ENCODE measurements around the gene SCGB3A2.

The SCGB3A2 gene, protein sequence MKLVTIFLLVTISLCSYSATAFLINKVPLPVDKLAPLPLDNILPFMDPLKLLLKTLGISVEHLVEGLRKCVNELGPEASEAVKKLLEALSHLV

GRCh38 chr5:147878066-147878759 is at the start of gene SCGB3A2:
SCGB3A2 (plus strand) TSS chr5:147878711; CDS start chr5:147878804, 93 bp downstream.
- Histone ChIP-seq H3K9me3 (ENCODE audit: insufficient read depth, low read length) (peaks cover 33% of the 10 kb centered on the region), H3K4me1 (ENCODE audit: insufficient read depth, insufficient read length) (no peaks in the 10 kb centered on the region), H3K27me3 (ENCODE audit: insufficient read depth, insufficient read length) (no peaks in the 10 kb centered on the region), H3K36me3 (ENCODE audit: insufficient read depth, insufficient read length, low read length) (no peaks in the 10 kb centered on the region), H3K4me3 (ENCODE audit: insufficient read length, low read depth) (no peak within 1 kb of the TSS), H3K9ac (ENCODE audit: insufficient read length, low read depth) (no peak within 1 kb of the TSS)
- DNase-seq (ENCODE audit: low read depth, low spot score): no peak
- TF ChIP-seq YY1 (IDR thresholded peaks at IDR 0.05; ENCODE audit: insufficient read depth, insufficient read length) (no peak), SUZ12 (IDR thresholded peaks at IDR 0.05; ENCODE audit: extremely low read depth, insufficient read depth, insufficient read length) (no peak), ZNF274 (IDR thresholded peaks at IDR 0.05; ENCODE audit: low read depth, low read length) (no peak)

- Histone ChIP-seq H3K9me3 (ENCODE audit: insufficient read depth, low read length) (no peaks in the 10 kb centered on the region), H3K9ac (ENCODE audit: insufficient read length, low read depth) (no peak overlapping the region), H3K27me3 (ENCODE audit: insufficient read depth, insufficient read length) (no peaks in the 10 kb centered on the region), H3K36me3 (ENCODE audit: insufficient read depth, insufficient read length, low read length) (no peaks in the 10 kb centered on the region), H3K4me3 (ENCODE audit: insufficient read length, low read depth) (no peak overlapping the region), H3K4me1 (ENCODE audit: insufficient read depth, insufficient read length) (no peaks in the 10 kb centered on the region)
- no peak for DNase-seq (ENCODE audit: low read depth, low spot score)
- TF ChIP-seq ZNF274 (IDR thresholded peaks at IDR 0.05; ENCODE audit: low read depth, low read length) (no peak), SUZ12 (IDR thresholded peaks at IDR 0.05; ENCODE audit: extremely low read depth, insufficient read depth, insufficient read length) (no peak), YY1 (IDR thresholded peaks at IDR 0.05; ENCODE audit: insufficient read depth, insufficient read length) (no peak)
These were observed 48.5 kb upstream of the SCGB3A2 start for GRCh38 chr5:147830035-147830434.

- Histone ChIP-seq H3K9me3 (ENCODE audit: insufficient read depth, low read length) (no peaks in the 10 kb centered on the region), H3K4me3 (ENCODE audit: insufficient read length, low read depth) (no peak within 1 kb of the TSS), H3K27me3 (ENCODE audit: insufficient read depth, insufficient read length) (no peaks in the 10 kb centered on the region), H3K4me1 (ENCODE audit: insufficient read depth, insufficient read length) (no peaks in the 10 kb centered on the region), H3K36me3 (ENCODE audit: insufficient read depth, insufficient read length, low read length) (no peaks in the 10 kb centered on the region), H3K9ac (ENCODE audit: insufficient read length, low read depth) (no peak within 1 kb of the TSS)
- TF ChIP-seq SUZ12 (IDR thresholded peaks at IDR 0.05; ENCODE audit: extremely low read depth, insufficient read depth, insufficient read length) (no peak), YY1 (IDR thresholded peaks at IDR 0.05; ENCODE audit: insufficient read depth, insufficient read length) (no peak), ZNF274 (IDR thresholded peaks at IDR 0.05; ENCODE audit: low read depth, low read length) (no peak)
- DNase-seq (ENCODE audit: low read depth, low spot score): no peak
These were observed 47.0 kb upstream of the SCGB3A2 start, which contains the start of gene SPINK1 for GRCh38 chr5:147831465-147831864. SPINK1 (minus strand) TSS chr5:147831671; CDS start chr5:147831577, 94 bp downstream.

DNA sequence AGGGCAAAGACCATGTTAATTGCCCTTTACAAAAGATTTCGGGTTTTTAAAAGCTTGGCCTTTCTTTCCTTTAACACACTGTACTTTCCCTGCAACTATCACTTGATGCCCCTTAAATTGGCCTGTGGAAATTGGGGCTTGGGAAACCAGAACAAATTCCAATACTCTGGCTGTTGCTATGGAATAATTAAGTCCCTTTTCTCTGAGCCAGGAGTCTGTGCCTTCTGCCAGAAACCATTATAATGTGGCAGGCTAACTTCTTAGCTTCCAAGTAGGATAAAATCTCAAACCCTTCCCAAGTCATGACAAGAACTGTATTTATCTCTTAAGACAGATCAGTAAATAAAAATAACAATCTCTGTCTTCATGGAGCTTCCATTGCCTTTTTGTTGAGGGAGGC is 46.0 kb upstream of the SCGB3A2 start:
- no peaks in the 10 kb centered on the region for H3K4me1 ChIP-seq (ENCODE audit: insufficient read depth, insufficient read length)
- DNase-seq (ENCODE audit: low read depth, low spot score): no peak

GRCh38 chr5:147835386-147835798 is 43.1 kb upstream of the SCGB3A2 start:
- no peak for TF ChIP-seq ZNF274 (IDR thresholded peaks at IDR 0.05; ENCODE audit: low read depth, low read length)
- TF ChIP-seq SUZ12 (IDR thresholded peaks at IDR 0.05; ENCODE audit: extremely low read depth, insufficient read depth, insufficient read length): no peak
- no peak for TF ChIP-seq YY1 (IDR thresholded peaks at IDR 0.05; ENCODE audit: insufficient read depth, insufficient read length)
- Histone ChIP-seq H3K4me3 (ENCODE audit: insufficient read length, low read depth) (no peak overlapping the region), H3K4me1 (ENCODE audit: insufficient read depth, insufficient read length) (no peaks in the 10 kb centered on the region), H3K9ac (ENCODE audit: insufficient read length, low read depth) (no peak overlapping the region), H3K9me3 (ENCODE audit: insufficient read depth, low read length) (no peaks in the 10 kb centered on the region), H3K27me3 (ENCODE audit: insufficient read depth, insufficient read length) (no peaks in the 10 kb centered on the region), H3K36me3 (ENCODE audit: insufficient read depth, insufficient read length, low read length) (no peaks in the 10 kb centered on the region)
- no peak for DNase-seq (ENCODE audit: low read depth, low spot score)

More for the DNA sequence above, 46.0 kb upstream of the SCGB3A2 start:
- Histone ChIP-seq H3K4me3 (ENCODE audit: insufficient read length, low read depth) (no peak overlapping the region), H3K9ac (ENCODE audit: insufficient read length, low read depth) (no peak overlapping the region), H3K27me3 (ENCODE audit: insufficient read depth, insufficient read length) (no peaks in the 10 kb centered on the region), H3K9me3 (ENCODE audit: insufficient read depth, low read length) (no peaks in the 10 kb centered on the region), H3K36me3 (ENCODE audit: insufficient read depth, insufficient read length, low read length) (no peaks in the 10 kb centered on the region)
- TF ChIP-seq ZNF274 (IDR thresholded peaks at IDR 0.05; ENCODE audit: low read depth, low read length): no peak
- no peak for TF ChIP-seq YY1 (IDR thresholded peaks at IDR 0.05; ENCODE audit: insufficient read depth, insufficient read length)
- no peak for TF ChIP-seq SUZ12 (IDR thresholded peaks at IDR 0.05; ENCODE audit: extremely low read depth, insufficient read depth, insufficient read length)

DNA sequence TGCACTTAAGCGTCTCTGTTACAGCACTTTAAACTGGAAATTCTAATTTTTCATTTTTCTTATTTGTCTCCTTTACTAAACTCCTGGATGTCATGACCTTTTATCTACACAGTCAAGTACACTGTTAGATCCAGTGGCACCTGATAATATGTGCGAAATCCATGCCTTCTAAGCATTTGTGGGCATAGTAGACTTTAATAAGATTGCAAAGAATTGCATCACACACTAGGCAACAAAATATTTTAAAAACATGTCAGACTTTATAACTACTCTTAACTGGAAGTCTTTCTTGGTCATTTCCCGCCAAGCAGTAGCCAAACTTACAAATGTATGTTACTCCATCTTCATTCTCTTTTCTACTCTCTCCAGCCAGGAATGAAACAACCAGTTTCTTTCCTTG is 42.1 kb upstream of the SCGB3A2 start:
- Histone ChIP-seq H3K9ac (ENCODE audit: insufficient read length, low read depth) (no peak overlapping the region), H3K4me1 (ENCODE audit: insufficient read depth, insufficient read length) (no peaks in the 10 kb centered on the region), H3K9me3 (ENCODE audit: insufficient read depth, low read length) (no peaks in the 10 kb centered on the region), H3K27me3 (ENCODE audit: insufficient read depth, insufficient read length) (no peaks in the 10 kb centered on the region), H3K36me3 (ENCODE audit: insufficient read depth, insufficient read length, low read length) (no peaks in the 10 kb centered on the region), H3K4me3 (ENCODE audit: insufficient read length, low read depth) (no peak overlapping the region)
- no peak for DNase-seq (ENCODE audit: low read depth, low spot score)
- TF ChIP-seq SUZ12 (IDR thresholded peaks at IDR 0.05; ENCODE audit: extremely low read depth, insufficient read depth, insufficient read length) (no peak), YY1 (IDR thresholded peaks at IDR 0.05; ENCODE audit: insufficient read depth, insufficient read length) (no peak), ZNF274 (IDR thresholded peaks at IDR 0.05; ENCODE audit: low read depth, low read length) (no peak)

- no peak overlapping the region for H3K4me3 ChIP-seq (ENCODE audit: insufficient read length, low read depth)
- TF ChIP-seq YY1 (IDR thresholded peaks at IDR 0.05; ENCODE audit: insufficient read depth, insufficient read length) (no peak), ZNF274 (IDR thresholded peaks at IDR 0.05; ENCODE audit: low read depth, low read length) (no peak), SUZ12 (IDR thresholded peaks at IDR 0.05; ENCODE audit: extremely low read depth, insufficient read depth, insufficient read length) (no peak)
- no peak overlapping the region for H3K9ac ChIP-seq (ENCODE audit: insufficient read length, low read depth)
- no peaks in the 10 kb centered on the region for H3K4me1 ChIP-seq (ENCODE audit: insufficient read depth, insufficient read length)
- no peaks in the 10 kb centered on the region for H3K36me3 ChIP-seq (ENCODE audit: insufficient read depth, insufficient read length, low read length)
- DNase-seq (ENCODE audit: low read depth, low spot score): no peak
- no peaks in the 10 kb centered on the region for H3K9me3 ChIP-seq (ENCODE audit: insufficient read depth, low read length)
- H3K27me3 ChIP-seq (ENCODE audit: insufficient read depth, insufficient read length): no peaks in the 10 kb centered on the region
These were observed 35.6 kb upstream of the SCGB3A2 start for GRCh38 chr5:147842869-147843268.
